22Rv1 (cell line): ENCODE measurements around the gene ASTN2.

Source experiments
- ZFX ChIP-seq: fragments of 450-650 bp; IDR thresholded peaks from 2 replicates; pipeline ENCODE4 v1.6.1; 2017; ENCODE audit warnings: antibody characterized with exemption, borderline replicate concordance
- TF ChIP-seq, protein P1 (sequence below): fragments of 450-650 bp; IDR thresholded peaks from 2 replicates; pipeline ENCODE4 v1.5.1; 2017; ENCODE audit warnings: mild to moderate bottlenecking

DNA sequence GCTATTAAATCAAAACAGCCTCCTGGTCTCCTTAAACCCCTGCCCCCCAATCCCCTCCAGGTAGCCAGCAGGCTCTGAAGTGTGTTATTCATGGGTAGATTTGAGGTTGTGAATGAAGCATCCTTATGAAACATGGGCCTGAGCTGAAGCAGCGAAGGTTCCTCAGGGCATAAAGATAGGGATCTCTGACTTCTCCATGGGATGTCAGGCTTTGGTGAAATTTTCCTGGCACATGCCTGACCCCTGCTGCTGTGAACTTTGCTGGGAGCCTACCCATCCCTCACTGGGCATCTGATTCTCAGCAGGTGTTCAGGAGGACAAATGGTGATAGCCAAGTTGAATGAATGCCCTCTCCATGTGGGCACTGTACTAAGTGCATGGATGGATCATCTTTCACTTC, 250.3 kb downstream of the ASTN2 start:
- TF ChIP-seq, protein P1, sequence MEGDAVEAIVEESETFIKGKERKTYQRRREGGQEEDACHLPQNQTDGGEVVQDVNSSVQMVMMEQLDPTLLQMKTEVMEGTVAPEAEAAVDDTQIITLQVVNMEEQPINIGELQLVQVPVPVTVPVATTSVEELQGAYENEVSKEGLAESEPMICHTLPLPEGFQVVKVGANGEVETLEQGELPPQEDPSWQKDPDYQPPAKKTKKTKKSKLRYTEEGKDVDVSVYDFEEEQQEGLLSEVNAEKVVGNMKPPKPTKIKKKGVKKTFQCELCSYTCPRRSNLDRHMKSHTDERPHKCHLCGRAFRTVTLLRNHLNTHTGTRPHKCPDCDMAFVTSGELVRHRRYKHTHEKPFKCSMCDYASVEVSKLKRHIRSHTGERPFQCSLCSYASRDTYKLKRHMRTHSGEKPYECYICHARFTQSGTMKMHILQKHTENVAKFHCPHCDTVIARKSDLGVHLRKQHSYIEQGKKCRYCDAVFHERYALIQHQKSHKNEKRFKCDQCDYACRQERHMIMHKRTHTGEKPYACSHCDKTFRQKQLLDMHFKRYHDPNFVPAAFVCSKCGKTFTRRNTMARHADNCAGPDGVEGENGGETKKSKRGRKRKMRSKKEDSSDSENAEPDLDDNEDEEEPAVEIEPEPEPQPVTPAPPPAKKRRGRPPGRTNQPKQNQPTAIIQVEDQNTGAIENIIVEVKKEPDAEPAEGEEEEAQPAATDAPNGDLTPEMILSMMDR = no peak
- TF ChIP-seq ZFX = no peak
